GM20000 (cell line): ENCODE results near the gene AGXT.

ENCODE experiments used
- DNase-seq: peaks from one replicate; pipeline ENCODE4 v3.0.0; 2012; ENCODE audit warnings: low spot score
- TF ChIP-seq, protein P1 (sequence below): IDR thresholded peaks from 2 replicates; pipeline ENCODE4 v1.5.1; 2012; ENCODE audit warnings: mild to moderate bottlenecking, control low read depth; ENCODE audit errors: extremely low read depth, missing control alignments

Gene AGXT

DNA sequence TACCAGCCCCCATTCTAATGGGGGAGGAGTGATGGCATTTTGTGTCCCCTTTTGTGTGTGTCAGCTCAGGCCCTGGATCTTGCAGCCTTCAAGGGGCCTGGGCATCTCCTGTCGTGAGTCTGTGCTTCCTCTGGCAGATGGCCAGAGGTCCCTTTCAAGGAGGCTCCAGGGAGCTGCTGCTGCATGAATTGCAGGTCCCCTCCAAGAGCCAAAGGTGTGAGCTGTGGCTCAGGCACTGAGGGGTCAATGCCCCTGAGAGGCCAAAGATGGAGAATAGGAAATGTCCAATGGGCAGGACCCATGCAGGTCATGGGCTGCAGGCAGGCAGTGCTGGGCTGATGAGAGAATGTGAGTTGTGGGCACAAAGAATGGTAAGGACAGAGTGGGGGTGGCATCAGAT is 16.9 kb downstream of the AGXT start:
- TF ChIP-seq, protein P1, sequence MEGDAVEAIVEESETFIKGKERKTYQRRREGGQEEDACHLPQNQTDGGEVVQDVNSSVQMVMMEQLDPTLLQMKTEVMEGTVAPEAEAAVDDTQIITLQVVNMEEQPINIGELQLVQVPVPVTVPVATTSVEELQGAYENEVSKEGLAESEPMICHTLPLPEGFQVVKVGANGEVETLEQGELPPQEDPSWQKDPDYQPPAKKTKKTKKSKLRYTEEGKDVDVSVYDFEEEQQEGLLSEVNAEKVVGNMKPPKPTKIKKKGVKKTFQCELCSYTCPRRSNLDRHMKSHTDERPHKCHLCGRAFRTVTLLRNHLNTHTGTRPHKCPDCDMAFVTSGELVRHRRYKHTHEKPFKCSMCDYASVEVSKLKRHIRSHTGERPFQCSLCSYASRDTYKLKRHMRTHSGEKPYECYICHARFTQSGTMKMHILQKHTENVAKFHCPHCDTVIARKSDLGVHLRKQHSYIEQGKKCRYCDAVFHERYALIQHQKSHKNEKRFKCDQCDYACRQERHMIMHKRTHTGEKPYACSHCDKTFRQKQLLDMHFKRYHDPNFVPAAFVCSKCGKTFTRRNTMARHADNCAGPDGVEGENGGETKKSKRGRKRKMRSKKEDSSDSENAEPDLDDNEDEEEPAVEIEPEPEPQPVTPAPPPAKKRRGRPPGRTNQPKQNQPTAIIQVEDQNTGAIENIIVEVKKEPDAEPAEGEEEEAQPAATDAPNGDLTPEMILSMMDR: no peak

DNA sequence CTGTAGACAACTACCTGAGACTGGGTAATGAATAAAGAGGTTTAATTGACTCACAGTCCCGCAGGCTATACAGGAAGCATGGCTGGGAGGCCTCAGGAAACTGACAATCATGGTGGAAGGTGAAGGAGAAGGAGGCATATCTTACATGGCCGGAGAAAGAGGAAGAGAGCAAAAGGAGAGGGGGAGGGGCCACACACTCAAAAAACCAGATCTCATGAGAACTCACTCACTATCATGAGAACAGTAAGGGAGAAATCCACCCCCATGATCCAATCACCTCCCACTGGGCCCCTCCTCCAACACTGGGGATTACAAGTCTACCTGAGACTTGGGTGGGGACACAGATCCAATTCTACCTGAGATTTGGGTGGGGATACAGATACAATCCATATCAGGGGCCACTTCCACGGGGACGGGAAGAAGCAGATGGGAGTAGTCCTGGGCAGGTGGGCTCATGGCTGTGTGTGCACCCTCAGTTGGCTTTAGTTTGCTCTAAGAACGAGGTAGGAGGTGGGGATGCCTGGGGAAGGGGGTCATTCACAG is 17.5 kb downstream of the AGXT start:
- no peak for DNase-seq
- TF ChIP-seq, protein P1: no peak

More for the DNA sequence above, 16.9 kb downstream of the AGXT start:
- DNase-seq: no peak

DNA sequence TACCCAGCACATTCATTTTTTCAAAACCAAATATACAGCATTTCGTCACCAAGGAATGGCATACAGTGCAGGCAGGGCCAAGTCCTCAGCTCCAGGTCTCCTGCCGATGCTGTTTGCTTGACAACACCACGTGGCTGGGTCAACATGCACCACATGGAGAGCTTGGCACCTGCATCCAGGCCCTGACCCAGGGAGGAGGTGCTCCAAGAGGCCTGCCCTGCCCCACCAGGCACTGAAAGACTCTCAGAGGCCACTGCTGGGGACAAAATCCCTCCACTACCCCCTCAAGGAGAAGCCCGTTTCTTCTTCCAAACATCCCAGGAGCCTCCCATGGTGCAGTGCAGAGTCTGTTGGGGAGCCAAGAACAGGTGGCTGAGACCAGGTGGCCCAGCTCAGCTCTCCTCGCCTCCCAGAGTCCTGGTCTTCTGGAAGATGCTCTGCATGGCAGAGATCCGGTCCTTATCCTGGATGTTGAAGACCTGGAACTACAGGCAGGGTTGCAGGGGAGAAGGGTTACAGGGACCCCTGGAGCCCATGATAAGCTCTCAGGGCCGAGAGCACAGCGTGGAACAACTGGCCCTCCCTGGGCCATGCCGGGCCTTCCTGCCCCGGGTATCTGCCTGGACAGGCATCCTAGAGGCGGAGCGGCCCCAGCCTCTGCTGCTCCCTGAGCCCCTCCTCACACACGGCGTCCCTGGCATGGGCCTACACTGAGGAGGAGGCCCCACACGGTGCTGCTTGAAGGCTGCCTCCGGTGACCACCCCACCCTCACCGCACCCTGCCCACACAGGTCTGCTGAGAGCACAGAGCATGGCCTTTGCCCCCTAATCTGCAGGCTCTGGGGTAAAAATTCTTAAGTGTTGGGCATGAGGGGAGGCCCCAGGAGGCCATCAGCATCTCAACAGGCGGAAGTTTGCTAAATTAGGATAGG is 18.3 kb downstream of the AGXT start:
- TF ChIP-seq, protein P1: no peak
- DNase-seq: no peak

DNA sequence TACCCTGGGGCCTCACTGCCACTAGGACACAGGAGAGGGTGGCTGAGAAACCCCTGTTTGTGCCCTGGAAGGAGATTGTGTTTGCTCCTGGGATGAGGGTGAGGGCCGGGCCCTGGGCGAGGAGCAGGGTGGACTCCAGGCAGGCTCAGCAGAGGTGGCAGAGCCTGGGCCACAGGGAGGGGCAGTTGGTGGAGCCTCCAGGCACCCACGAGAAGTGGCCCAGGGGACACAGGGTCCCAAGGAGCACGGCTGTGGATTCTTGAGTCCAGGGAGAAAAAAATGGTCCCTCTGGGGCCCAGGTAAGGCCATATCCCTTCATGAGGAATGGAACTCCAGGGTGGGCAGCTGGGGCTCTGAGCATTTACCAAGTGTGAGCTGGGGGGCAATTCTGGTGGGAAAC is 19.0 kb downstream of the AGXT start:
- TF ChIP-seq, protein P1: no peak
- no peak for DNase-seq

DNA sequence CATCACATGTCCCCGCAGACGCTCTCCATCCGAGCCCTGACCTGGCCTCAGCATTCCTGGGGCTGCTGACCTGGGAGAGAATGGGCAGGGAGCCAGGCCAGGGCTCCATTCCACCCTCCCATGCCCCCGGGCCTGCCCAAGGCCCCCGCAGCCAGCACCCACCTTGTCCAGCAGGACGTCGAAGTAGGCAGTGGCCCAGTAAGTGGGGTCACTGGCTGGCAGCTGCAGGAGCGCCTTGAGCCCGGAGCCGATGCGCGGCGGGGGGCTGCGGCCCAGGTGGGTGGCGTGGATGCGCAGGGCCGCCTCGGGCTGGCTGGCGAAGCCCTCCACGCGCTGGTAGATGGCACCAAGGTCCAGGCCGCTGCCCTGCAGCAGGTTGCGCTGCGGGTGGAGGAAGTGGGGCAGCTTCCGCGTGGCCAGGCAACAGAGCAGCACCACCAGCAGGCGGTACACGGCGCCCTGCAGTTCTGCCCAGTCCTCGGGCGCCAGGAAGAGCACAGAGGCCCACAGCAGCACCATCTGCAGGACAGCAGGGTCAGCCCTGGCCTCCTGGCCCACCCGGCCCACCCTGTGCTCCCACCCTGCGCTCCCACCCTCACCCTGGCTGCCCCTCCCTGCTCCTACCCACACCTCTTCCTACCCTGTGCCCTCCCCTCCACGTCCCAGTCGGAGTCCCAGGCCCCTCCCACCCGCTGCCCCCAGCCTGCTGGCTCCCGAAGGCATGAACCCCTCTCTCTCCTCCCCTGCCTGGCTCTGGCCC is 19.7 kb downstream of the AGXT start:
- DNase-seq: no peak

DNA sequence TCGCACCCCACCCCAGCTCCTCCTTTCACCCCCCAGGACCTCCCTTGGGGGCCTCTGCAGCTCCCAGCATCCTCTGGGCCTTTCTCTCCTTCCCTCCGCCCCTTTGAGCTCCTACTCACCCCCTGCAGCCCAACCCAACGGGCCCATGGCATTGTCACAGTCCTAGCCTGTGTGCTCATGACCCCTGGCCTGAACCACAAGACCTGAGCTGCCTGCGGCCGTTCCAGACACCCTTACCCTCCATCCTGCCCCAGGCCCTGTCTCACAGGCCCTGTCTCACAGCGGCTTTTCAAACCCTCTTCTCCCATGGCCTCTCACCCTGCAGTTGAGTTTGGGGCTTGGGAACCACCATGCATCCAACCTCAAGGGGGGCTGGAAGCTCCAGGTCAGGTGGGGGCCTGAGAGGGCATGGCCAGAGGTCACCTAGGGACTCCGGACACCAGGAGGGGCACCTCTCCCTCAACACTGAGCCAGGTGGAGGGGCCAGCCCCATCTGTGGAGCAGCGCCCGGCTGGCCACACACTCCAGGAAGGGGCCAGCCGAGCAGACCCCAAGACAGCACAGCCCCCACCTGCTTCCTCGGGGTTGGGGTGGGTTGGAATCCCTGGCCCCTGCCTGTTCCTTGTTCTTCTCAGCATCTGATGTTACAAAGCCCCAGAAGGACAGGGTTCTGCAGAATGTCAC is 20.4 kb downstream of the AGXT start:
- TF ChIP-seq, protein P1: no peak
- DNase-seq: no peak

More for the DNA sequence above, 19.7 kb downstream of the AGXT start:
- TF ChIP-seq, protein P1: no peak
